GF-D8 (cell line): ENCODE data around the gene ACTR10.

Experiments used
- DNase-seq: peaks from one replicate; lab custom pipeline; 2025; lab: John Stamatoyannopoulos, UW

ACTR10 gene

DNA sequence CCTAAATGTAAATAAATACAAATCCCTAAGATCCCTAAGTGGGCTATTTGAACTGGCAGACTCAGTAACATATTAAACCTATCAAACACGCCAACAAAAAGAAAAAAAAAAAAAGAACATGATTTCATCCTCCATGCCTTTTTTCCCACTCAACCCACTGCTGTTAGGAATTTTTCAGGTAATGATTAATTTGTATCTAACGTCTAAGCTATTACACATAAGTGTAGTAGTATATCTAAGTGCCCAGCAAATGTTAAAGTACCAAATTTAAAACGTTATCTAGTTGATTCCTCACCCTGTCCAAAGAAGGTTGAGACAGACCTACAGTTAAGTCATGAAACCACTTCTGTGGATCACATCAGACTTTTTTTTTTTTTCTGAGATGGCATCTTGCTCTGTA is 82.0 kb downstream of the ACTR10 start:
- DNase-seq = no peak

DNA sequence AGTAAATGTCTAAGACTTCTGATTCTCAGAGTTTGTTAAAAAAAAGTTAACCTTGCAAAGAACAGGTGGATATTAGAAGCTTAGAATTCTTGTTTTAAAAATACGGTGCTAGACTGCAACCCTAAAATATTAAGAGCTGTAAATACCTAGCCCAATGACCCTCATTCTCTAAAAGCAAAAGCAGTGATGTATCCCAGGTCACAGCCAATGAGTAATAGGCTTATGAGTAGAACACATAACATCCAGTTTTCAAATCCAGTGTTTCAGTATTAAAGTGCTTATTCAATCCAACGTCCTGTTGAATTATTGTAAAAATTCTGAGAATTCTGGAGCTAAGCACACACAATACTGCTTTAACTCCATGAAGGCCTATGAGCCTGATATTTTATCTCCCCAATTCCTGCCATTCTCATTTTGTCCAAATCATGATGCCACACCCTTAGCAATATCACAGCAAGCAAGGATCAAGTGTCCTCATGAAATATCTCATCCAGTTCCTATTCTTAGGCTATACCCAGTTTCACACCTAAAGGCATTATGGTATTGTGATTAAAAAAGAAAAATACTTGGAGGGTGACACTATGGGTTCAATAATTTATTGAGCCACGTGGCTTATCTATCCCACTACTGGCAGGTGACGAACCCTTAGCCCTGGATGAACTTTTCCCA is 83.1 kb downstream of the ACTR10 start:
- no peak for DNase-seq

DNA sequence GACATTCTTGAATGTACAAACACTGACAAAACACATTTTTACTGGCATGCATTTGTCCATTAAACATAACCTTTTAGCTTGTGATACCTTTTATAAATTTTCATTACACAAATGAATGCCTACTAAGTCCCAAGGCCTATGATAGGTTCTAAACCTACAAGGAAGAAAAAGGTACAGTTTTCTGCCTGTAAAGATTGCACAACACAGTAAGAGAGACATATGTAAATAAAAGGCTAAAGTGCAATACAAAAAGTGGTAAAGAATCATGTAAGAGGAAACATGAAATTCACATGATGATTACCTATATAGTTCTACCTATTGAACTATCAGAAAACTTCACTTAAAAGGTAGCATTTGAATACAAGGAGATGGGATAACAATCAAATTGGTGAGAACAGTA is 83.8 kb downstream of the ACTR10 start:
- no peak for DNase-seq

DNA sequence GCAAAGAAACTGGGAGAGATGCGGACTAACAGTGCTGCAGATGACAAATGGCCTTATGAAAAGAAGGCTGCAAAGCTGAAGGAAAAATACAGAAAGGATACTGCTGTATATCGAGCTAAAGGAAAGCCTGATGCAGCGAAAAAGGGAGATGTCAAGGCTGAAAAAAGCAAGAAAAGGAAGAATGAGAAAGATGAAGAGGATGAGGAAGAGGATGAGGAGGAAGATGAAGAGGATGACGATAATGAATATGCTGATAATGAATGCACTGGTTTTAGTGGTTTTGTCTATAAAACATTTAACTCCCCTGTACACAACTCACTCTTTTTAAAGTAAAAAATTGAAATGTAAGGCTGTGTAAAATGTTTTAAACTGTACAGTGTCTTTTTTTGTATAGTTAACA is 85.2 kb downstream of the ACTR10 start:
- DNase-seq = no peak
